GM12878 (cell line): ENCODE results near the gene YAE1. TPM values are rescaled to one million over a fixed set of nuclear protein-coding genes. Genes with fewer than 3 reads are reported as not detected.

Experiments
- ATAC-seq: fragments of 200-7000 bp; cut with Tn5 transposase; 3 replicates; pipeline ENCODE4 v1.9.1; 2020; ENCODE audit warnings: mild to moderate bottlenecking, moderate library complexity
- BruUV-seq: library from RNA; stranded (reverse); fragments of 400-500 nt; replicated peaks from 2 replicates; lab custom pipeline; 2021; lab: Mats Ljungman, UMichigan
- CTCF ChIA-PET: fragments of 300-600 bp; sonication (Branson Sonifier 250); formaldehyde crosslinking; extraction: SDS; loops from one replicate; lab custom pipeline; 2021; ENCODE audit warnings: inconsistent platforms; lab: Yijun Ruan, JAX
- POLR2A ChIA-PET: fragments of 350-600 bp; formaldehyde crosslinking; extraction: SDS; loops from one replicate; lab custom pipeline; 2021; ENCODE audit warnings: inconsistent platforms; lab: Charles Lee
- RAD21 ChIA-PET: fragments of 300-600 bp; sonication (Branson Sonifier 250); formaldehyde crosslinking; loops from one replicate; lab custom pipeline; 2023; ENCODE audit warnings: antibody characterized with exemption; ENCODE audit not compliant: unreplicated experiment; lab: Charles Lee
- SMC1A ChIA-PET: fragments of 300-600 bp; sonication (Branson Sonifier 250); formaldehyde crosslinking; loops from one replicate; lab custom pipeline; 2023; ENCODE audit not compliant: unreplicated experiment, uncharacterized antibody; lab: Charles Lee
- DNase-seq: peaks from one replicate; pipeline ENCODE4 v3.0.0-alpha.2; 2011; ENCODE audit warnings: low read depth, low spot score
- FAIRE-seq: peaks from 3 replicates; lab custom pipeline; 2011; peaks lifted over from hg19 to GRCh38; lab: Jason Lieb, UNC
- H2AFZ ChIP-seq: 2 replicates; pipeline ENCODE4 v1.6.0; 2011; ENCODE audit warnings: low read depth, low read length, control low read depth; ENCODE audit not compliant: control insufficient read depth
- H3K27ac ChIP-seq: 2 replicates; pipeline ENCODE4 v1.5.1; 2011; ENCODE audit warnings: control low read depth; ENCODE audit not compliant: control insufficient read depth, insufficient read depth
- H3K27me3 ChIP-seq, 2 experiments: replicated peaks in 1 of 2; 2 replicates each; pipeline versions ENCODE4 v1.6.0 to v1.6.1; 2011; ENCODE audit warnings: low read length in 1 of 2; ENCODE audit not compliant: control insufficient read depth in 2 of 2, insufficient read depth in 2 of 2
- H3K36me3 ChIP-seq, 2 experiments: 2 replicates each; pipeline ENCODE4 v1.5.1; 2011; ENCODE audit warnings: low read length in 1 of 2; ENCODE audit not compliant: control insufficient read depth in 2 of 2, insufficient read depth in 2 of 2
- H3K4me1 ChIP-seq: 2 replicates; pipeline ENCODE4 v1.6.1; 2011; ENCODE audit warnings: mild to moderate bottlenecking, low read length, moderate library complexity, mixed read lengths; ENCODE audit not compliant: control insufficient read depth, insufficient read depth
- H3K4me2 ChIP-seq: 2 replicates; pipeline ENCODE4 v1.6.0; 2011; ENCODE audit warnings: control low read depth; ENCODE audit not compliant: control insufficient read depth, insufficient read depth
- H3K4me3 ChIP-seq: fragments of 200-600 bp; sonication (generic); 2 replicates; pipeline ENCODE4 v1.5.1; 2016
- H3K79me2 ChIP-seq: 2 replicates; pipeline ENCODE4 v1.6.0; 2011; ENCODE audit warnings: low read length; ENCODE audit not compliant: control insufficient read depth, insufficient read depth
- H3K9ac ChIP-seq: 2 replicates; pipeline ENCODE4 v1.8.0; 2011; ENCODE audit warnings: low read length, control low read depth, mixed read lengths; ENCODE audit not compliant: control insufficient read depth, insufficient read depth
- H3K9me3 ChIP-seq: replicated peaks from 3 replicates; pipeline ENCODE4 v1.5.1; 2011; ENCODE audit warnings: mild to moderate bottlenecking, low read length; ENCODE audit not compliant: control insufficient read depth, insufficient read depth
- H4K20me1 ChIP-seq: 2 replicates; pipeline ENCODE4 v1.6.0; 2011; ENCODE audit not compliant: control insufficient read depth, insufficient read depth
- BCLAF1 ChIP-seq: fragments of 450-650 bp; IDR thresholded peaks from 2 replicates; pipeline ENCODE4 v1.6.1; 2017; ENCODE audit warnings: antibody characterized with exemption, mild to moderate bottlenecking, moderate library complexity
- CBFB ChIP-seq: IDR thresholded peaks from 2 replicates; pipeline ENCODE4 v1.6.1; 2016; ENCODE audit warnings: antibody characterized with exemption, low read depth
- CHD4 ChIP-seq: fragments of 200-600 bp; sonication (generic); IDR thresholded peaks from 2 replicates; pipeline ENCODE4 v1.6.1; 2016; ENCODE audit warnings: mild to moderate bottlenecking
- NRF1 ChIP-seq: conservative IDR thresholded peaks from 2 replicates; pipeline ENCODE4 v1.6.1; 2011; ENCODE audit warnings: mild to moderate bottlenecking, low read depth, low read length, improper control_type of control experiment
- POU2F2 ChIP-seq: IDR thresholded peaks from 3 replicates; pipeline ENCODE4 v1.6.1; 2011; ENCODE audit warnings: low read depth, mild to moderate bottlenecking, low read length, borderline replicate concordance
- RB1 ChIP-seq: fragments of 450-650 bp; formaldehyde crosslinking; IDR thresholded peaks from 2 replicates; pipeline ENCODE4 v1.6.1; 2017; ENCODE audit warnings: mild to moderate bottlenecking, borderline replicate concordance
- RCOR1 ChIP-seq: conservative IDR thresholded peaks from 2 replicates; pipeline ENCODE4 v1.6.1; 2012; ENCODE audit warnings: low read depth, low read length, improper control_type of control experiment
- SMC3 ChIP-seq: IDR thresholded peaks from 2 replicates; pipeline ENCODE4 v1.6.1; 2011; ENCODE audit warnings: low read length, improper control_type of control experiment, borderline replicate concordance
- STAT1 ChIP-seq: fragments of 450-650 bp; conservative IDR thresholded peaks from 2 replicates; pipeline ENCODE4 v1.6.1; 2014; ENCODE audit warnings: antibody characterized with exemption, mild to moderate bottlenecking
- STAT3 ChIP-seq: IDR thresholded peaks from 2 replicates; pipeline ENCODE4 v1.6.1; 2011; ENCODE audit warnings: low read depth, low read length, improper control_type of control experiment
- ZNF207 ChIP-seq: fragments of 450-650 bp; IDR thresholded peaks from 2 replicates; pipeline ENCODE4 v1.6.1; 2014; ENCODE audit warnings: antibody characterized with exemption, mild to moderate bottlenecking, borderline replicate concordance
- WGBS: methylation state at CpG from one replicate; pipeline ENCODE4 v1.1.6; 2016; ENCODE audit warnings: low lambda C conversion rate; ENCODE audit not compliant: insufficient replicate concordance, insufficient coverage; ENCODE audit errors: missing lambda C conversion rate; 5-methylcytosine and 5-hydroxymethylcytosine counted together
- in situ Hi-C: fragments of 300-500 bp; cut with MboI; formaldehyde crosslinking; loops from 9 replicates; pipeline ENCODE4 v1.14.3; 2018; ENCODE audit warnings: mixed read lengths
- intact Hi-C: fragments of 100-400 bp; cut with micrococcal nuclease; formaldehyde crosslinking; loops from one replicate; pipeline ENCODE4 v1.14.2; 2022; ENCODE audit not compliant: unreplicated experiment
- polyA plus RNA-seq, 11 experiments: library from polyadenylated mRNA; depleted of rRNA in 4 of 11; unstranded in 6 of 11; stranded (reverse) in 5 of 11; fragments of >200 nt; fragmentation: Nextera tagmentation in 4 of 11; fragmentation: Illumina TruSeq in 1 of 11; extraction: Ambion mirVana in 4 of 11; extraction: Trizol in 1 of 11; gene quantifications; 1 replicate in 1 of 11; 2 replicates in 10 of 11; pipeline versions ENCODE4 v1.2.1 to v1.2.3, GENCODE V29; 2011 to 2016; ENCODE audit warnings: inconsistent platforms in 2 of 11, missing spikeins in 2 of 11, low read depth in 1 of 11
- total RNA-seq, 4 experiments: library from RNA; depleted of rRNA in 3 of 4; stranded (reverse); fragments of >200 nt in 3 of 4; fragmentation: Illumina TruSeq in 1 of 4; extraction: Trizol in 1 of 4; gene quantifications; 2 replicates each; pipeline versions ENCODE4 v1.2.1 to v1.2.3, GENCODE V29; 2013 to 2021
- TF ChIP-seq, protein P1 (sequence below): fragments of 450-650 bp; formaldehyde crosslinking; IDR thresholded peaks from 2 replicates; pipeline ENCODE4 v1.4.0; 2022; ENCODE audit warnings: mild to moderate bottlenecking, moderate library complexity
- TF ChIP-seq, protein P2 (sequence below): IDR thresholded peaks from 2 replicates; pipeline ENCODE4 v1.6.1; 2012; ENCODE audit warnings: mild to moderate bottlenecking, low read depth, low read length
- TF ChIP-seq, protein P3 (sequence below): fragments of 450-650 bp; IDR thresholded peaks from 2 replicates; pipeline ENCODE4 v1.6.1; 2016; ENCODE audit warnings: mild to moderate bottlenecking

YAE1 gene
- total and polyA plus RNA-seq, 10 of the 15 experiments (the other 5 are each of a cell fraction or from before 2014, with no cell fraction given): 13.5 to 35.8 (median 22.9) TPM

GRCh38 chr7:39540320-39540719, 25.9 kb upstream of the YAE1 start:
- no peak overlapping the region for H3K9ac ChIP-seq
- intact Hi-C loops: no loop called here
- FAIRE-seq (no peak), ATAC-seq (no peak), DNase-seq (no peak)
- H3K79me2 ChIP-seq: no peaks in the 10 kb centered on the region
- ChIA-PET RAD21 (no interaction called here), SMC1A (interaction anchor here (1.2 kb wide), 1 partner anchor 15 kb away, joined by 5 read pairs; no protein-coding TSS in a partner anchor), POLR2A (interaction anchor here (0.7 kb wide), 1 partner anchor 44 kb away, joined by 3 read pairs; no protein-coding TSS in a partner anchor), CTCF (no interaction called here)
- no peaks in the 10 kb centered on the region; a peak in 1 of 4 replicates for H3K27me3 ChIP-seq
- no peak overlapping the region for H2AFZ ChIP-seq
- no peaks in the 10 kb centered on the region for H3K9me3 ChIP-seq
- no peaks in the 10 kb centered on the region for H4K20me1 ChIP-seq
- no TSS peak for BruUV-seq
- H3K27ac ChIP-seq: no peak overlapping the region
- no peak overlapping the region for H3K4me2 ChIP-seq
- WGBS: 66% methylated on average over 7 of the region's 7 CpGs
- in situ Hi-C loops: no loop called here
- no peak overlapping the region for H3K4me3 ChIP-seq
- no peaks in the 10 kb centered on the region for H3K36me3 ChIP-seq
- H3K4me1 ChIP-seq: no peaks in the 10 kb centered on the region
- no peak for TF ChIP-seq STAT3
- TF ChIP-seq RB1: no peak
- no peak for TF ChIP-seq RCOR1
- TF ChIP-seq POU2F2: no peak
- TF ChIP-seq STAT1: no peak
- TF ChIP-seq ZNF207: no peak
- TF ChIP-seq CHD4: no peak
- TF ChIP-seq, protein P1, sequence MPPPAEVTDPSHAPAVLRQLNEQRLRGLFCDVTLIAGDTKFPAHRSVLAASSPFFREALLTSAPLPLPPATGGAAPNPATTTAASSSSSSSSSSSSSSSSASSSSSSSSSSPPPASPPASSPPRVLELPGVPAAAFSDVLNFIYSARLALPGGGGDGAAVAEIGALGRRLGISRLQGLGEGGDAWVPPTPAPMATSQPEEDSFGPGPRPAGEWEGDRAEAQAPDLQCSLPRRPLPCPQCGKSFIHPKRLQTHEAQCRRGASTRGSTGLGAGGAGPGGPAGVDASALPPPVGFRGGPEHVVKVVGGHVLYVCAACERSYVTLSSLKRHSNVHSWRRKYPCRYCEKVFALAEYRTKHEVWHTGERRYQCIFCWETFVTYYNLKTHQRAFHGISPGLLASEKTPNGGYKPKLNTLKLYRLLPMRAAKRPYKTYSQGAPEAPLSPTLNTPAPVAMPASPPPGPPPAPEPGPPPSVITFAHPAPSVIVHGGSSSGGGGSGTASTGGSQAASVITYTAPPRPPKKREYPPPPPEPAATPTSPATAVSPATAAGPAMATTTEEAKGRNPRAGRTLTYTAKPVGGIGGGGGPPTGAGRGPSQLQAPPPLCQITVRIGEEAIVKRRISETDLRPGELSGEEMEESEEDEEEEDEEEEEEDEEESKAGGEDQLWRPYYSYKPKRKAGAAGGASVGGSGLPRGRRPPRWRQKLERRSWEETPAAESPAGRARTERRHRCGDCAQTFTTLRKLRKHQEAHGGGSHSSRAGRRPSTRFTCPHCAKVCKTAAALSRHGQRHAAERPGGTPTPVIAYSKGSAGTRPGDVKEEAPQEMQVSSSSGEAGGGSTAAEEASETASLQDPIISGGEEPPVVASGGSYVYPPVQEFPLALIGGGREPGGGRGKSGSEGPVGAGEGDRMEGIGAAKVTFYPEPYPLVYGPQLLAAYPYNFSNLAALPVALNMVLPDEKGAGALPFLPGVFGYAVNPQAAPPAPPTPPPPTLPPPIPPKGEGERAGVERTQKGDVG (CRISPR knock-in tag): no peak
- no peak for TF ChIP-seq CBFB
- TF ChIP-seq, protein P2, sequence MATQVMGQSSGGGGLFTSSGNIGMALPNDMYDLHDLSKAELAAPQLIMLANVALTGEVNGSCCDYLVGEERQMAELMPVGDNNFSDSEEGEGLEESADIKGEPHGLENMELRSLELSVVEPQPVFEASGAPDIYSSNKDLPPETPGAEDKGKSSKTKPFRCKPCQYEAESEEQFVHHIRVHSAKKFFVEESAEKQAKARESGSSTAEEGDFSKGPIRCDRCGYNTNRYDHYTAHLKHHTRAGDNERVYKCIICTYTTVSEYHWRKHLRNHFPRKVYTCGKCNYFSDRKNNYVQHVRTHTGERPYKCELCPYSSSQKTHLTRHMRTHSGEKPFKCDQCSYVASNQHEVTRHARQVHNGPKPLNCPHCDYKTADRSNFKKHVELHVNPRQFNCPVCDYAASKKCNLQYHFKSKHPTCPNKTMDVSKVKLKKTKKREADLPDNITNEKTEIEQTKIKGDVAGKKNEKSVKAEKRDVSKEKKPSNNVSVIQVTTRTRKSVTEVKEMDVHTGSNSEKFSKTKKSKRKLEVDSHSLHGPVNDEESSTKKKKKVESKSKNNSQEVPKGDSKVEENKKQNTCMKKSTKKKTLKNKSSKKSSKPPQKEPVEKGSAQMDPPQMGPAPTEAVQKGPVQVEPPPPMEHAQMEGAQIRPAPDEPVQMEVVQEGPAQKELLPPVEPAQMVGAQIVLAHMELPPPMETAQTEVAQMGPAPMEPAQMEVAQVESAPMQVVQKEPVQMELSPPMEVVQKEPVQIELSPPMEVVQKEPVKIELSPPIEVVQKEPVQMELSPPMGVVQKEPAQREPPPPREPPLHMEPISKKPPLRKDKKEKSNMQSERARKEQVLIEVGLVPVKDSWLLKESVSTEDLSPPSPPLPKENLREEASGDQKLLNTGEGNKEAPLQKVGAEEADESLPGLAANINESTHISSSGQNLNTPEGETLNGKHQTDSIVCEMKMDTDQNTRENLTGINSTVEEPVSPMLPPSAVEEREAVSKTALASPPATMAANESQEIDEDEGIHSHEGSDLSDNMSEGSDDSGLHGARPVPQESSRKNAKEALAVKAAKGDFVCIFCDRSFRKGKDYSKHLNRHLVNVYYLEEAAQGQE: no peak
- no peak for TF ChIP-seq SMC3
- TF ChIP-seq, protein P3, sequence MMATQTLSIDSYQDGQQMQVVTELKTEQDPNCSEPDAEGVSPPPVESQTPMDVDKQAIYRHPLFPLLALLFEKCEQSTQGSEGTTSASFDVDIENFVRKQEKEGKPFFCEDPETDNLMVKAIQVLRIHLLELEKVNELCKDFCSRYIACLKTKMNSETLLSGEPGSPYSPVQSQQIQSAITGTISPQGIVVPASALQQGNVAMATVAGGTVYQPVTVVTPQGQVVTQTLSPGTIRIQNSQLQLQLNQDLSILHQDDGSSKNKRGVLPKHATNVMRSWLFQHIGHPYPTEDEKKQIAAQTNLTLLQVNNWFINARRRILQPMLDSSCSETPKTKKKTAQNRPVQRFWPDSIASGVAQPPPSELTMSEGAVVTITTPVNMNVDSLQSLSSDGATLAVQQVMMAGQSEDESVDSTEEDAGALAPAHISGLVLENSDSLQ: no peak
- TF ChIP-seq NRF1: no peak
- TF ChIP-seq BCLAF1: no peak
